Transverse colon (tissue), 4 donors: Measurements from ENCODE around the gene JUP.

Experiments
- POLR2AphosphoS5 ChIP-seq, 3 donors: sonication (generic); formaldehyde crosslinking; IDR thresholded peaks; one replicate each; pipeline ENCODE4 v1.6.1; 2016; ENCODE audit warnings: antibody characterized with exemption in 3 of 3
- TF ChIP-seq, protein P1 (sequence below), 5 experiments: fragments of 200-600 bp in 3 of 5; fragments of 450-650 bp in 2 of 5; sonication (generic) in 3 of 5; IDR thresholded peaks; 1 replicate in 2 of 5; 2 replicates in 3 of 5; pipeline ENCODE4 v1.5.1; 2016 to 2017; ENCODE audit warnings: antibody characterized with exemption in 5 of 5, inconsistent platforms in 3 of 5, mild to moderate bottlenecking in 2 of 5, moderate library complexity in 1 of 5

DNA sequence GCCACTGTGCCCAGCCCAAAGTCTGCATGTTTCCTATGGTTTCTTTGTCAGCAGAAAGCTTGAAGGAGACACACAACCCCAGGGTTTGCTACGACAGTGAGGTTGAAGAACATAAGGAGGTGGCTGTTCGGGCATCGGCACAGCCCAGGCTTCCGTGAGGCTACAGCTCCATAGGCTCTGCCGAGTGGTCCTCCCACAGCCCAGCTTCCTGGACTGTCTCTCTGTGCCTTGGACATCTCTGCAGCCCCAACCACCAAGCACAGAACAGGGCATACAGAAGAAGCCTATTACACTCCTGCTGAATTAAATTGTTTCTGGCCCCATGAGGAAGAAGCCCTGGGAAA lies 48.9 kb downstream of the JUP start:
- TF ChIP-seq, protein P1, sequence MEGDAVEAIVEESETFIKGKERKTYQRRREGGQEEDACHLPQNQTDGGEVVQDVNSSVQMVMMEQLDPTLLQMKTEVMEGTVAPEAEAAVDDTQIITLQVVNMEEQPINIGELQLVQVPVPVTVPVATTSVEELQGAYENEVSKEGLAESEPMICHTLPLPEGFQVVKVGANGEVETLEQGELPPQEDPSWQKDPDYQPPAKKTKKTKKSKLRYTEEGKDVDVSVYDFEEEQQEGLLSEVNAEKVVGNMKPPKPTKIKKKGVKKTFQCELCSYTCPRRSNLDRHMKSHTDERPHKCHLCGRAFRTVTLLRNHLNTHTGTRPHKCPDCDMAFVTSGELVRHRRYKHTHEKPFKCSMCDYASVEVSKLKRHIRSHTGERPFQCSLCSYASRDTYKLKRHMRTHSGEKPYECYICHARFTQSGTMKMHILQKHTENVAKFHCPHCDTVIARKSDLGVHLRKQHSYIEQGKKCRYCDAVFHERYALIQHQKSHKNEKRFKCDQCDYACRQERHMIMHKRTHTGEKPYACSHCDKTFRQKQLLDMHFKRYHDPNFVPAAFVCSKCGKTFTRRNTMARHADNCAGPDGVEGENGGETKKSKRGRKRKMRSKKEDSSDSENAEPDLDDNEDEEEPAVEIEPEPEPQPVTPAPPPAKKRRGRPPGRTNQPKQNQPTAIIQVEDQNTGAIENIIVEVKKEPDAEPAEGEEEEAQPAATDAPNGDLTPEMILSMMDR (IDR thresholded peaks at IDR 0.05) = no peak
- TF ChIP-seq POLR2AphosphoS5 (IDR thresholded peaks at IDR 0.05) = no peak
